NCI-H2029 (cell line): ENCODE data around the gene TBX15.

Source experiments
- DNase-seq: peaks from one replicate; lab custom pipeline; 2025; lab: John Stamatoyannopoulos, UW

TBX15 gene

DNA sequence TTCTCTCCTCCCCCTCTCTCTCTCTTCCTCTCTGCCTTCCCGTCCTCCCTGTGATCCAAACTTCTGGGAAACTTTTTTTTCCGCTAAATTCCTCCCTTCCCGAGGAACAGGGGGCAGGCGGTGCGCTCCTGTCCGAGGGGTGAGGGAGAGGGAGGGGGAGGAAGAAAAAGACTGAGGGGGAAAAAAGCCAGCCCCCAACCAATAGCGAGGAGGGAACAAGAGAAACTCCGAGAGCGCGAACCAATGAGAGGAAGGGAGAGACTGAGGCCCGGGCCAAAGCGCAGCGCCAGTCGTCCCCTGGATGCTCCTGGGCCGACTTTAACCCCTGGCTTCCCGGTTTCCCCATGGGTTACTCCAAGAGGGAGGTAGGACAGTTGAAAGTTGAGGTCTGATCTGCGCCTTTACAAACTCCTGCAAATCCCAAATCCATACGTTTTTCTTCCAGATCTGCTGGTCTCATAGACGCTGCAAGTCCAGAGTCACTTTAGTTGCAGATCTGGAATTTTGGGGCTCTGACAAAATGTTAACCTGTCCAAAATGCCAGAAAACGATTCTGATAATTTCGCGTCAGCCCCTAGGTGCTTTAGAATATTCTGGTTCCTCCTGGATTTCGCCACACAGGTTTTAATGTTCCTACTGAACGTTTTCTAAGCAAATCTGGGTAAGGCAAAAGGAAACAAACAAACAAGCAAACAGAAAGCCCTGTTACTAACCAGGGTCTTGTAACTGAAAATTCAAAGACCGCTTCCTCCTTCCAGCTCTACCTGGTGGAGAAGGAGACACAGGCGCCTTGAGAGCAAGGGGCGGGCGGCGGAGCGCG, at the start of gene TBX15:
TSS of gene TBX15 (minus strand) at position 158 of the 820 bp plus-strand sequence. CDS start 548 bp downstream, outside the sequence.
- no peak for DNase-seq

- DNase-seq = no peak
Observed at GRCh38 chr1:119034359-119034758, 46.2 kb upstream of the TBX15 start.

- DNase-seq = no peak
Observed at GRCh38 chr1:119032986-119033385, 44.8 kb upstream of the TBX15 start.

DNA sequence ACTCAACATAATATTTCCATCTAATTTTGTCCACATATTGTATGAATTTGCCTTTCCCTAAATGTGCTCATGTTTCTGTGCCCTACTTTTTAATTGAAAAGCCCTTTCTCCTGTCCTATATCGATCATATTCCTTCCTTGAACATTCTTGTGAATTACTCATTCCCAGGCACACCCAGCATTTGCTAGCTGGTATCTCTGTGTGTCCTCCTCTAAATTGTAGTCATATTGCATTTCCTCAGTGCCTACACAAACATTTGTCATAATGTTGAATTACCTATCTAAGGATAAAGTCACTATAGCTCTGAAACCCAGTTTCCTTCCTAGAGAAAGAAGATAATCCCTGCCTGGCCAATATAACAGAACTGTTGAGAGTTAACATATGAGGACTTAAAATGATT, 39.6 kb upstream of the TBX15 start:
- DNase-seq = no peak

GRCh38 chr1:119026956-119027355, 38.8 kb upstream of the TBX15 start:
- DNase-seq = no peak

DNA sequence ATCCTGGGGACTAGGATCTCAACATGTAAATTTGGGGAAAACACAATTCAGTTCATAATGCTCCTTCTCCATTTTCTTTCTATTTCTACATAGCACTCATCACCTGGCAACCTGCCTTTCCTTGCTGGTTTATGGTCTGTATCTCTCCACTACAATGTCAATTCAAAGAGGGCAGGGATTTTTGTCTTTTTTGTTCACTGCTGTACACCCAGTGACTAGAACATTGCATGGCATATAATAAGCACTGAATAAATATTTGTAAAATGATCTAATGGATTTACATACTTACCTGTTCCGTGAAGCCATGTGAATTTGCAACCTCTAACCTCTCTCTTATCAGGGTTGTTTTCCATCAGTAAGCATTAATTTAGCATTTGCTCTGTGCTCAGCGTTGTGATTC, 27.4 kb upstream of the TBX15 start:
- peak; percentile 55 for DNase-seq

- no peak for DNase-seq
Observed at GRCh38 chr1:119012383-119012782, 24.2 kb upstream of the TBX15 start.

- DNase-seq = no peak
Observed at GRCh38 chr1:119011706-119012105, 23.6 kb upstream of the TBX15 start.

DNA sequence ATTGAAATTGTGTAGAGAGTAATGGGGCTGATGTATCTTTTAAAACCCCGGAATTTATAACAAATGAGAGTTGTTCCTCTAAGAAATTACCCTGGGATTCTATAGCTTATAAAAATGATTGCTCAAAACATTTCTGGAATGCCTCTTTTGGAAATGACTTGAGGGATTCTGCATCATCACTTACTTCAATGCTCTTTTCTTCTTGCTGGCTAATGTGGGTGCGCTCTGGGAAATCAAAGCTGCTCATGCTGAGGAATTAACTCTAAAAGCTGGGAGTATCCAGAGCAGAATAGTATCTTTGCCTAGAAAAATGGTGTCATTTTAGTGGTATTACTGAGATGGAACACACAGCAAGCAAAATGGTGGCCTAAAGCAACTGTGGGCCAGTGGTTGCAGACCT, 23.0 kb upstream of the TBX15 start:
- no peak for DNase-seq

GRCh38 chr1:119010201-119010600, 22.1 kb upstream of the TBX15 start:
- no peak for DNase-seq

- DNase-seq = no peak
Observed at GRCh38 chr1:119009312-119009655, 21.1 kb upstream of the TBX15 start.

- peak; percentile 11 for DNase-seq
Observed at GRCh38 chr1:119008483-119009311, 20.6 kb upstream of the TBX15 start.

DNA sequence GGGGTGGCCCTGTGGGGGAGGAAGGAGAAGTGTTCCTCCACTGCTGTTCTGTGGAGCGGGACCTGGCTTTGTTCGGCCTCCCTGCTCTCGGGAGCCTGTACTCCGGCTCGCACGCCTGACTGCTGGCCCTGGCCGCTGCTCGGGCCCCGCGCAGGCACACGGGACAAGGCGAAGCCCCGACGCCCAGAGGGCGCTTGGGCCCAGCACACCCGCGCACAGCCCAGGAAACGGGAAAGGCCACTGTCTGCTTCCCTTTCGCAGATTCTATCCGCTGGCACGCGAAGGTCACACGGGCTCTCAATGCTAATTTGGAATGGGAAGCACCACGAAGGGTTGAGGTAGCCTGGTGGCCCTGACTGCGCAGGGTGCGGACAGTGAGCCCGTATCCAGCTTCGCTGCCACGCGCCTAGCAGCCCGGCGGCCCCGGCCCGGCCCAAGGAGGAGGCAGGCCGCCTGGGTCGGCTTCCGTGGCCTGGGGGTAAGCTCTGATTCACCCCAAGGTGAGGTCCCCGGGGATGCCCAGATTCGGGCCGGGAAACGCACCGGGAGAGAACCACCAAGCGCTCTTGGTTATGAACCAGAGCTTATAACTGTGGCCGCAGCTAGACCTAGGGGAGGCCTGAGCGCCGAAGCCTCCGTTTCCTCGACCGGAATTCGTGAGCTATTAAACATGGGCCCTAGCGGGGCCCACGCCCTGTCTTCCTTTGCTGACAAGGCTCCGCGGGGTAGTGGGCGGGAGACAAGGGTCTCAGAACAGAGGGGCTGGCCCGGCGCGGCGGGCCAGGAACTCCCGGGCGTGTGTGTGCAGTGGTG, 19.7 kb upstream of the TBX15 start:
- DNase-seq = no peak

- DNase-seq = no peak
Observed at GRCh38 chr1:119007339-119007669, 19.2 kb upstream of the TBX15 start.

DNA sequence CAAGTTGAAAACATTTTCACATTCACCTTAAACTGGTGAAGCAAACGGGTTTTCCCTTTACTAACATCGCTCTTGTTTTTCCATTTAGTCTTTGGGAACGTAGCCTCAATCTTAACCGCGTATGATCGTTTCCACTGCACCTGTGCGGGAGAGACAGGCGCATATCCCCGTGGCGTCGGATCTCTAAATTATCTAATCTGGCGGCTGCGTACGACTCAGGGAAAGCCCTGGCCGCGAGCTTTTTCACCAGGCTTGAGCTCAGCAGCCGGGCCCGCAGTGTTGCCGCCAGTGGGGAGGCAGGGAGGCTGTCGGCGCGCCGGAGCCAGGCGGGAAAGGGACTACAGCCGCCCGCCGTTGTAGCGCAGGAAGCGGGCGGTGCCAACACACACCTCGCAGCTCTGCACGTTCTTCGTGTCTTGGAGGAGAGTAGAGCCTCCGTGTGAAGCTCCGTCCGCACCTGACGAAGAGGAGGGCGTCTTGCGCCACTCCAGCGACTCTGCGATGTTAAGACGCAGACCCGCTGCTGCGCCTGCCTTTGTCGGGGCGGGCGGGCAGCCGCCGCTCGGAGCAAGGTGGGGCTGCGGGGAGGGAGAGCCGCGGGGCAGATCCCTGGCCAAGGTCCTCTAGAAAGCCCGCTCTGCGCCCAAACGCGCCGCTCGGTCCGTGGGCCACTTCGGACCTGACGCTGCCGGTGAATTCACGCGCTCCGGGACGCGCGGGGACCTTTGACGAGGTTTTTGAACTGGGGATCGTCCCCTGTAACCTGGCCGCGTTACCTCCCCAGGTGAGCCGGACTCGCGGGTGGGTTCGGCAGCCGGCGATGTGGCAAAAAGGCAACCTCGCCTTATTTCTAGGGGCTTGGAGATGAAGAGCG, 18.5 kb upstream of the TBX15 start:
- no peak for DNase-seq

GRCh38 chr1:119005724-119006405, 17.7 kb upstream of the TBX15 start:
- DNase-seq = no peak

GRCh38 chr1:119004781-119005180, 16.6 kb upstream of the TBX15 start:
- DNase-seq = no peak

- DNase-seq = no peak
Observed at GRCh38 chr1:119004129-119004527, 16.0 kb upstream of the TBX15 start.

- DNase-seq = no peak
Observed at GRCh38 chr1:119003413-119004128, 15.4 kb upstream of the TBX15 start.

GRCh38 chr1:119002028-119002686, 14.0 kb upstream of the TBX15 start:
- DNase-seq = no peak
